AG04449 (cell line): Measurements from ENCODE around the gene ANKRD33B.
"Not testable (repeated sequence)": the region's sequence is repeated elsewhere in the genome, so short reads cannot be mapped to it uniquely, and the experiment has no call there.

Source experiments
- CTCF ChIA-PET: fragments of 350-600 bp; formaldehyde crosslinking; extraction: SDS; loops from one replicate; lab custom pipeline; 2021; ENCODE audit warnings: antibody characterized with exemption; lab: Yijun Ruan, JAX
- POLR2A ChIA-PET: fragments of 400-600, 350-600 bp; formaldehyde crosslinking; extraction: SDS; loops from one replicate; lab custom pipeline; 2020; ENCODE audit warnings: antibody characterized with exemption, inconsistent platforms; lab: Yijun Ruan, JAX
- DNase-seq: peaks from one replicate; pipeline ENCODE4 v3.0.0-alpha.2; 2010; ENCODE audit warnings: low read depth, low spot score
- H3K4me3 ChIP-seq: 2 replicates; pipeline ENCODE4 v1.5.1; 2011; ENCODE audit warnings: low read depth, mild to moderate bottlenecking, control low read depth, low read length
- CTCF ChIP-seq: IDR thresholded peaks from one replicate; pipeline ENCODE4 v1.5.1; 2011; ENCODE audit warnings: mild to moderate bottlenecking, moderate library complexity, low read length, control low read depth, inconsistent platforms; ENCODE audit not compliant: insufficient read depth; ENCODE audit errors: missing control alignments

Gene ANKRD33B

GRCh38 chr5:10563945-10564837 is at the start of gene ANKRD33B:
TSS of gene ANKRD33B (plus strand) at chr5:10564070. CDS start at chr5:10564468, 398 bp downstream.
- POLR2A ChIA-PET = no interaction called here
- no peak for TF ChIP-seq CTCF
- no peak for DNase-seq
- CTCF ChIA-PET = interaction anchor here (0.8 to 1.2 kb wide), 2 partner anchors 64 to 77 kb away, joined by 3 read pairs; no protein-coding TSS in a partner anchor
- H3K4me3 ChIP-seq = peak within 1 kb of the TSS; percentile 93

- DNase-seq, H3K4me3 ChIP-seq: not testable (repeated sequence)
- POLR2A ChIA-PET = interaction anchor here (1.8 kb wide), 1 partner anchor 37 kb away, joined by 6 read pairs; no protein-coding TSS in a partner anchor
- CTCF ChIA-PET = interaction anchor here (1.5 kb wide), 1 partner anchor 10 kb away, joined by 4 read pairs; no protein-coding TSS in a partner anchor
Observed at GRCh38 chr5:10514572-10514971, 49.3 kb upstream of the ANKRD33B start.

- H3K4me3 ChIP-seq = no peak overlapping the region
- DNase-seq = no peak
- ChIA-PET CTCF (no interaction called here), POLR2A (no interaction called here)
- TF ChIP-seq CTCF = no peak
Observed at GRCh38 chr5:10515492-10515891, 48.4 kb upstream of the ANKRD33B start.

GRCh38 chr5:10518347-10518746 is 45.5 kb upstream of the ANKRD33B start:
- no peak for TF ChIP-seq CTCF
- H3K4me3 ChIP-seq = no peak overlapping the region
- ChIA-PET POLR2A (no interaction called here), CTCF (interaction anchor here (1.6 to 2.0 kb wide), 2 partner anchors 16 to 110 kb away, joined by 5 to 8 read pairs; no protein-coding TSS in a partner anchor)
- no peak for DNase-seq

- no peak for TF ChIP-seq CTCF
- ChIA-PET POLR2A (interaction anchor here (1.0 kb wide), 1 partner anchor 32 kb away, joined by 5 read pairs; no protein-coding TSS in a partner anchor), CTCF (interaction anchor here (2.0 kb wide), 1 partner anchor 109 kb away, joined by 8 read pairs; no protein-coding TSS in a partner anchor)
- no peak overlapping the region for H3K4me3 ChIP-seq
- DNase-seq = no peak
Observed at GRCh38 chr5:10519729-10520128, 44.1 kb upstream of the ANKRD33B start.

- CTCF ChIA-PET = interaction anchor here (0.8 kb wide), 1 partner anchor 68 kb away, joined by 5 read pairs; no protein-coding TSS in a partner anchor
- H3K4me3 ChIP-seq = no peak overlapping the region
- TF ChIP-seq CTCF = no peak
- POLR2A ChIA-PET = interaction anchor here (1.0 kb wide), 1 partner anchor 31 kb away, joined by 5 read pairs; no protein-coding TSS in a partner anchor
- DNase-seq = peak; percentile 51
Observed at GRCh38 chr5:10520706-10521105, 43.2 kb upstream of the ANKRD33B start.
